Measurements from ENCODE around the gene PLCL1. TPM values are rescaled to one million over a fixed set of nuclear protein-coding genes. Genes with fewer than 3 reads are reported as not detected.

PLCL1 gene
- total RNA-seq, 1 donor from 2014 or later: 1.2 TPM

DNA sequence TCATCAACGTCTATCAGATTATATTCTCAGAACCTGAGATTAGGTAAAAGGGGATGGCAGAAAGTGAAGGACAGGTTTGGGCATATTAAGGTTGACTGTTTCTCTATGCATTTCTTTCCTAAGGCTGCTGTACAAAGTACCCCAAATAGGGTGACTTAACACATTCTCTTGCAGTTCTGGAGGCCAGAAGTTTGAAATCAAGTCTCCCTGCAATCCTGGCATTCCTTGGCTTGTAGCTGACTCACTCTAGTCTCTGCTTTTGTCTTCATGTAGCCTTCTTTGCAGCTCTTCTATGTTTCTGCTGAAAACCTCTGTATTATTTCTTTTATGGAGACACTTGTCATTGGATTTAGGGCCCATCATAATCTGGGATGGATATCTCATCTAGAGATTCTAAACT lies 364.3 kb downstream of the PLCL1 start:
- DNase-seq (ENCODE audit: extremely low spot score, unreplicated experiment): no peak
- Mint-ChIP-seq H3K27me3 (ENCODE audit: unreplicated experiment) (no peaks in the 10 kb centered on the region), H3K27ac (ENCODE audit: unreplicated experiment) (no peak overlapping the region), H3K36me3 (ENCODE audit: unreplicated experiment) (no peaks in the 10 kb centered on the region), H3K4me3 (ENCODE audit: unreplicated experiment) (no peak overlapping the region), H3K4me1 (ENCODE audit: unreplicated experiment) (no peaks in the 10 kb centered on the region), H3K9me3 (ENCODE audit: unreplicated experiment) (no peaks in the 10 kb centered on the region)
- TF ChIP-seq, protein P1, sequence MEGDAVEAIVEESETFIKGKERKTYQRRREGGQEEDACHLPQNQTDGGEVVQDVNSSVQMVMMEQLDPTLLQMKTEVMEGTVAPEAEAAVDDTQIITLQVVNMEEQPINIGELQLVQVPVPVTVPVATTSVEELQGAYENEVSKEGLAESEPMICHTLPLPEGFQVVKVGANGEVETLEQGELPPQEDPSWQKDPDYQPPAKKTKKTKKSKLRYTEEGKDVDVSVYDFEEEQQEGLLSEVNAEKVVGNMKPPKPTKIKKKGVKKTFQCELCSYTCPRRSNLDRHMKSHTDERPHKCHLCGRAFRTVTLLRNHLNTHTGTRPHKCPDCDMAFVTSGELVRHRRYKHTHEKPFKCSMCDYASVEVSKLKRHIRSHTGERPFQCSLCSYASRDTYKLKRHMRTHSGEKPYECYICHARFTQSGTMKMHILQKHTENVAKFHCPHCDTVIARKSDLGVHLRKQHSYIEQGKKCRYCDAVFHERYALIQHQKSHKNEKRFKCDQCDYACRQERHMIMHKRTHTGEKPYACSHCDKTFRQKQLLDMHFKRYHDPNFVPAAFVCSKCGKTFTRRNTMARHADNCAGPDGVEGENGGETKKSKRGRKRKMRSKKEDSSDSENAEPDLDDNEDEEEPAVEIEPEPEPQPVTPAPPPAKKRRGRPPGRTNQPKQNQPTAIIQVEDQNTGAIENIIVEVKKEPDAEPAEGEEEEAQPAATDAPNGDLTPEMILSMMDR (IDR thresholded peaks at IDR 0.05): no peak

DNA sequence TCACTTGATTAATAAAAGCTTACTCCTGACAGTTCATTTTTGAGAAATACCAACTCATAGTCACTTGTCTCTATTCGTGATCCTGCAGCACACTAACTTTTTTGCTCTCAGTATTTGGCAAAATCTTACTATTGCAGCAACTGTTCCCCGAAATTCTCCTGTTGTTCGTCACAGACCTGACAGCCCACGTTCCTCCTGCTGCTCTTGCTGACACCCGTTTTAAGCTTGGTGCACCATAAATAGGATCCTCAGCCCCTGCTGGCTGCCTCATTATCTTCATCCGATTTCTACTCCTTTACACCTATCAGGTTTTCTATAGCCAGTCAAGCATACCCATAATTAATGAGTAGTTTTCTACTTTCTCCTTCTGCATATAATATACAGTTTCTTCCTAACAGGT lies 368.8 kb downstream of the PLCL1 start:
- H3K4me3 Mint-ChIP-seq (ENCODE audit: unreplicated experiment): no peak overlapping the region
- no peak for DNase-seq (ENCODE audit: extremely low spot score, unreplicated experiment)
- H3K9me3 Mint-ChIP-seq (ENCODE audit: unreplicated experiment): peaks cover 2% of the 10 kb centered on the region
- H3K4me1 Mint-ChIP-seq (ENCODE audit: unreplicated experiment): no peaks in the 10 kb centered on the region
- TF ChIP-seq, protein P1 (IDR thresholded peaks at IDR 0.05): no peak
- no peaks in the 10 kb centered on the region for H3K27me3 Mint-ChIP-seq (ENCODE audit: unreplicated experiment)
- H3K36me3 Mint-ChIP-seq (ENCODE audit: unreplicated experiment): no peaks in the 10 kb centered on the region
- H3K27ac Mint-ChIP-seq (ENCODE audit: unreplicated experiment): no peak overlapping the region

GRCh38 chr2:198173864-198174263 lies 369.5 kb downstream of the PLCL1 start:
- no peaks in the 10 kb centered on the region for H3K36me3 Mint-ChIP-seq (ENCODE audit: unreplicated experiment)
- DNase-seq (ENCODE audit: extremely low spot score, unreplicated experiment): no peak
- H3K4me1 Mint-ChIP-seq (ENCODE audit: unreplicated experiment): no peaks in the 10 kb centered on the region
- H3K27ac Mint-ChIP-seq (ENCODE audit: unreplicated experiment): no peak overlapping the region
- no peak overlapping the region for H3K4me3 Mint-ChIP-seq (ENCODE audit: unreplicated experiment)
- TF ChIP-seq, protein P1 (IDR thresholded peaks at IDR 0.05): no peak
- H3K27me3 Mint-ChIP-seq (ENCODE audit: unreplicated experiment): no peaks in the 10 kb centered on the region
- peaks cover 8% of the 10 kb centered on the region for H3K9me3 Mint-ChIP-seq (ENCODE audit: unreplicated experiment)

DNA sequence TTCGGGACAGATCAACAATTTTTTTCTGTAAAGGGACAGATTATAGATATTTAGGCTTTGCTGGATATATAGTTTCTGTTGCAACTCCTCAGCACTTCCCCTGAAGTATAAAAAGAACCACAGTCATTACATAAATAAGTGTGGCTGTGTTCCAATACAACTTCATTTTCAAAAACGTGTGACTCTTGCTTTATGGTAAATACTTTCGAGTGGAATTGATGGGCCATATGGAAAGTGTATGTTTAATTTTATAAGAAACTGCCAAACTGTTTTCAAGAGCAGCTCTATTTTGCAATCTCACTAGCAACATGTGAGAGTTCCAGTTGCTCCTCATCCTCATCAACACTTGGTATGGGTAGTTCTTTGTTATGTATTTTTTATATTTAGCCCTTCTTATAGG lies 370.9 kb downstream of the PLCL1 start:
- TF ChIP-seq, protein P1 (IDR thresholded peaks at IDR 0.05): no peak
- DNase-seq (ENCODE audit: extremely low spot score, unreplicated experiment): no peak
- H3K4me1 Mint-ChIP-seq (ENCODE audit: unreplicated experiment): no peaks in the 10 kb centered on the region
- no peaks in the 10 kb centered on the region for H3K27me3 Mint-ChIP-seq (ENCODE audit: unreplicated experiment)
- no peaks in the 10 kb centered on the region for H3K36me3 Mint-ChIP-seq (ENCODE audit: unreplicated experiment)
- peaks cover 13% of the 10 kb centered on the region for H3K9me3 Mint-ChIP-seq (ENCODE audit: unreplicated experiment)
- H3K4me3 Mint-ChIP-seq (ENCODE audit: unreplicated experiment): no peak overlapping the region
- no peak overlapping the region for H3K27ac Mint-ChIP-seq (ENCODE audit: unreplicated experiment)

DNA sequence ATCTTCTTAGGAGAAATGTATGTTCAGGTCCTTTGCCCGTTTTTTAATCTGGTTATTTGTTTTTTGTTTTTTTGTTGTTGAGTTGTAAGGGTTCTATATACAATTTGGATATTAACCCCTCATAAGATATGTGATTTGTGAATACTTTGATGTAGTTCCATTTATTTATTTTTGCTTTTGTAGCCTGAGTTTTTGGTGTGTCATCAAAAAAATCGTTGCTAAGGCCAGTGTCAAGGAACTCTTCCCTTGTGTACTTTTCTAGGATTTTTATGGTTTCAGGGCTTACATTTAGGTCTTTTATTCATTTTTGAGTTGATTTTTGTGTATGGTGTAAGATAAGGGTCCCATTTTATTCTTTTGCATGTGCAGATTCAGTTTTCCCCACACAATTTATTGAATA lies 372.6 kb downstream of the PLCL1 start:
- DNase-seq (ENCODE audit: extremely low spot score, unreplicated experiment): no peak
- TF ChIP-seq, protein P1 (IDR thresholded peaks at IDR 0.05): no peak
- H3K9me3 Mint-ChIP-seq (ENCODE audit: unreplicated experiment): peaks cover 13% of the 10 kb centered on the region
- H3K36me3 Mint-ChIP-seq (ENCODE audit: unreplicated experiment): no peaks in the 10 kb centered on the region
- H3K4me3 Mint-ChIP-seq (ENCODE audit: unreplicated experiment): no peak overlapping the region
- no peaks in the 10 kb centered on the region for H3K4me1 Mint-ChIP-seq (ENCODE audit: unreplicated experiment)
- H3K27ac Mint-ChIP-seq (ENCODE audit: unreplicated experiment): no peak overlapping the region
- no peaks in the 10 kb centered on the region for H3K27me3 Mint-ChIP-seq (ENCODE audit: unreplicated experiment)
